ENCODE results near the gene NAT10. TPM values are rescaled to one million over a fixed set of nuclear protein-coding genes. Genes with fewer than 3 reads are reported as not detected.
A peak's percentile ranks its signal among the peaks of the same experiment; 100 is the strongest.

The NAT10 gene
- total RNA-seq, 2 experiments from 2014 or later, result 91.0 to 93.3 TPM

DNA sequence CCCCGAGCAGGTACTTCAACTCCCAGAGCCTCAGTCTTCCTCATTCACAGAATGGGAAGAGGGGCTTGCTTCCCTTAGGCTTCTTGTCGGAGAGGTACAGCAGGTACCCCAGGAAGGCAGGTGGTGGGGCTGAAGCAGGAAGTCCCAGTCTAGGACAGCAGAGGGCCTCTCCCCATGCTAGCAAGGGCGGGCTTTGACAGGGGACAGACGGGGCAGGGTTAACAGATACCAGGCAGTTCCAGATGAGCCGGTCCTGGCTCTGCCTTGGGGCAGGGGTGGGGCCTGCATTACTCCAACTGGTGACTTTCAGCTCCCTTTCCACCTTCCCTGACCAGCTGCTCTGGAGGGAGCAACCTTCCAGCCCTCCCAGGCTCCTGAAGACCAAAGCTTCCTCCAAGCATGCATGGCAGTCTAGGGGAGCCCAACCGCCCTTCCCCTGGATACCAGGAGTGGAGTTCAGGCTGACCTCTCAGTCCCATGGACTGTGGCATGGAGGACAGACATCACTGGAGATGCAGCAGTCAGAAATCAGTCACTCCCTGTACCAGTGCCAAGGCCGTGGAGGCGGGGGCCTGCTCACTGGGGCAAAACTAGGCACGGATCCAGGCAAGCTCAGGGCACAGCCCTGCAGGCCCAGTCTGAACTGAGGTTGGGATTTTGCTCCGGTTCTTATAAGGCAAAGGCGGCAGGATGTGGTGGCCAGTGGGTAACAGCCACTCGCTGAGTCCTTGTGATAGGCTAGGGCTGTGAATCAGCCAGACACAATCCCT, 60.5 kb downstream of the NAT10 start:
- DNase-seq, result no peak
- H3K27ac Mint-ChIP-seq, result no peak overlapping the region
- H3K4me3 Mint-ChIP-seq, result no peak overlapping the region
- H3K4me1 Mint-ChIP-seq (ENCODE audit: low read depth), result no peaks in the 10 kb centered on the region
- intact Hi-C loops (cut with micrococcal nuclease), result no loop called here
- H3K27me3 Mint-ChIP-seq (ENCODE audit: low read depth), result no peaks in the 10 kb centered on the region
- peaks cover 3% of the 10 kb centered on the region for H3K36me3 Mint-ChIP-seq (ENCODE audit: low read depth)
- CTCF ChIA-PET, result interaction anchor here (1.1 to 1.2 kb wide), 3 partner anchors 9 to 200 kb away, joined by 3 to 4 read pairs (median 4); no protein-coding TSS in a partner anchor
- no peaks in the 10 kb centered on the region for H3K9me3 Mint-ChIP-seq

DNA sequence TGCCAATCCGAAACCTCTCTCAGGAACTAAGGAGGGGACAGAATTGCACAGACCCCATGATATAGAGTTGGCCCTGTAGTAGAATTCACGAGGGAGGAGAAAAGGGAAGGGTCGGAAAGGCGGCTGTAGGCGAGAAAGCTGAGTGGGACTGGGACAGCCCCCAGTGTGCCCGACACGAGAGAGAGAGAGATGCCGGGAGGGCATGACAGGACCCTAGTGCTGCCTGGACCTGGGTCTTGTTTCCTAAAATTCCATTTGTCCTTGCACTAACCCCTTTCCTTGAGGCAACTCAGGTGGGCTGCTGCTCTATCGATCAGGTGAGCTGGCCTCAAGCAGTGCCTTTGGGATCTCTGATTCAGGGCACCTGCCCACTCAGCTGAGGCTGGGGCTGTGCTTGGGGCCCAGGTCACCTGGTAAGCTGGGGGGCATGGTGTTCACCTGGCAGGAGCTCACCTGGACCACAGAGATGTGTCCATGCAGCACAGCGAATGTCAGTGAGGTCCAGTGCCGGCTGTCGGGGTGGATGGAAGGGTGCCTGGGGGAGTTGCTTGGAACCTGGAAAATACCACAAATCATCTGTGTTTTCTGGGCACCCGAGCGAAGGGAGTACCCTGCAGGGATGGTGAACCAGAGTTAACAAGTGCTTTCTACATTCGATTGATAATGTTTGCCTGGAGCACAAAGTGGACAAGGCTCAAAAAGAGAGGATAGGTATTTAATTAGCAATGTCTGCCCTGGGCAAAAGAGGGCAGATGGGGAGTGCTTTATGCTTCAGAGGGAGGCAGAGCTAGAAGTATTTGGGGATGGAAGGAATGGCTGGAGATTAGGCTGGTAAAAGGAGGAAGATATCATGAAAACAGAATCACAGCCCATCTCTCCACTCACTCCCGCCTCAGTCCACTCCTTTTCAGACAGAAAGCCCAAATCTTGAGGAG, 61.6 kb downstream of the NAT10 start:
- no peaks in the 10 kb centered on the region for H3K9me3 Mint-ChIP-seq
- H3K27me3 Mint-ChIP-seq (ENCODE audit: low read depth), result no peaks in the 10 kb centered on the region
- CTCF ChIA-PET, result interaction anchor here (1.2 kb wide), 1 partner anchor 192 kb away, joined by 4 read pairs; no protein-coding TSS in a partner anchor
- intact Hi-C loops (cut with micrococcal nuclease), result no loop called here
- no peak overlapping the region for H3K4me3 Mint-ChIP-seq
- H3K27ac Mint-ChIP-seq, result no peak overlapping the region
- H3K4me1 Mint-ChIP-seq (ENCODE audit: low read depth), result no peaks in the 10 kb centered on the region
- peaks cover 3% of the 10 kb centered on the region for H3K36me3 Mint-ChIP-seq (ENCODE audit: low read depth)
- DNase-seq, result no peak

DNA sequence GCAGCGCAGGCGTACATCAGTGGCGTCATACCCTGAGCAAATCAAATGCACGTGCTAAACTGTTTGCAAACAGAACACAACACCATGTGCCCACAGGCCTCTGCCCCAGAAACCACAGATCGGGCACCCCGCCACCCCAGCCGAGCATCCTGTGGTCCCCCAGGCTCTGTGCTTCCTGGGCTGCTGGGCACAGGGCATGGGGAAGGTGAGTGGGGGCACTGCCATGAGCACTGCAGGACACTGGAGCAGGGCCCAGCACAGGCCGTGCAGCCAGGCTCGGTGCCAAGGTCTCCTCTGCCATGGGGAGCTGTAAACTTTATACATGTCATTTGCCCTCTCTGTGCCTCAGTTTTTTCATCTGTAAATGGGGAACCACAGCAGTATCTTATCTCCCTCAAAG, 62.5 kb downstream of the NAT10 start:
- intact Hi-C loops (cut with micrococcal nuclease), result no loop called here

DNA sequence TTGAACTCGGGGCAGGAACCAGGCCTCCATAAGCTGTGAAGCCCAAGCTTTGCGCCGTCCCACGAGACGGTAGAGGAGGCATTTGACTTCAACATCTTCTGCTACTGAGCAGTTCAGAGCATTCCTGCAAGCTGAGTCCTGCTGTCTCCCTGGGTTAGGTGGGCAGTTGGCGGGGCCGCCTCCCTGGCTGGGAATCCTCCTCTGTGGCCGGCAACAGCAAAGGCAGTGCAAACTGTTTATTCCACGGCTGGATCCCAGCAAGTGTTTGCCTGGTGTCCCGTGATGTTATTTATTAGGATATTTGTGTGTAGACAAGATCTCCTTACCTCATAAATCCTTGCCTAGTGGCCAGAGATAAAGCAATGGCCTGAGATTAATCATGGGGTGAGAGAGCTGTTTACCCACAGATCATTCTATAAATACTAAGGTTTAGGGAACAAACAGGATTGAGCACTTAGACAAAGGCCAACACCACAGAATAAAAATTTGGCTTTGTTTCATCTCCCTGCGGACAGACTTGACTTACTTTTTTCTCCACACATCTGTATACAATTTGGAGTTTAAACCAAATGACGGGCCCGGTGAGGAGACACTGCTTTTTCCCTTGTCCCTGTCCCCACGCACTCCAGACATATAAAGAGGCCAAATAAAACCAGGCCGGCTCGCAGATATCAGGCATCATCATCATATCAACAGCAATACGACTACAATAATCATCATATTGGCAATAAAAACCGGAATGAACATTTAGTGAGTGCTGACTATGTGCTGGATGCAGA, 63.4 kb downstream of the NAT10 start:
- CTCF ChIA-PET, result interaction anchor here (0.7 to 1.4 kb wide), 2 partner anchors 10 to 100 kb away, joined by 3 to 6 read pairs; no protein-coding TSS in a partner anchor
- Mint-ChIP-seq H3K27ac (no peak overlapping the region), H3K27me3 (ENCODE audit: low read depth) (no peaks in the 10 kb centered on the region), H3K36me3 (ENCODE audit: low read depth) (peaks cover 3% of the 10 kb centered on the region), H3K4me1 (ENCODE audit: low read depth) (peaks cover 3% of the 10 kb centered on the region), H3K4me3 (no peak overlapping the region), H3K9me3 (no peaks in the 10 kb centered on the region)
- no peak for DNase-seq
- intact Hi-C loops (cut with micrococcal nuclease), result no loop called here

More for the DNA sequence above, 62.5 kb downstream of the NAT10 start:
- H3K27me3 Mint-ChIP-seq (ENCODE audit: low read depth), result no peaks in the 10 kb centered on the region
- no peaks in the 10 kb centered on the region for H3K4me1 Mint-ChIP-seq (ENCODE audit: low read depth)
- no peaks in the 10 kb centered on the region for H3K9me3 Mint-ChIP-seq
- peaks cover 3% of the 10 kb centered on the region for H3K36me3 Mint-ChIP-seq (ENCODE audit: low read depth)
- CTCF ChIA-PET, result interaction anchor here (1.4 kb wide), 1 partner anchor 9 kb away, joined by 6 read pairs; no protein-coding TSS in a partner anchor
- H3K4me3 Mint-ChIP-seq, result no peak overlapping the region
- DNase-seq, result no peak
- no peak overlapping the region for H3K27ac Mint-ChIP-seq

DNA sequence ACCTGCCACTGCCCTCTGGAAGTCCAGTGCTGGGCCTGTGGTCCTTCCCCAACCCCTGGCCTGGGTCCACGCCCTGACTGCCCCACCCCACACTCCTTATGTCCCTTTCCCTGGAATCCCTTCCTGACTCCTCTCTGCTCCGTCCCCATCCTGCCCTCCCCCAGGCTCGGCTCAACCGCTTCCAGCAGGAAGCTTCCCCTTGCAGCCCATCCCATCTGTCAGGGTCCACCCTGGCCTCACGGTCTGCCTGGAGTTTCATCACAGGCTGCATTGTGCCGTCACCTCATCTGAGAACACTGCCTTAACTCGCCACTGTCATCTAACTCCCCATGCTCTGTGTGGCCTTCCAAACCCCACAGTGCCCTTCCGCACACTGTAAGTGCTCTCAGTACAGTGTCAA, 64.3 kb downstream of the NAT10 start:
- CTCF ChIA-PET, result interaction anchor here (1.8 kb wide), 1 partner anchor 9 kb away, joined by 5 read pairs; no protein-coding TSS in a partner anchor
- H3K4me3 Mint-ChIP-seq, result no peak overlapping the region
- DNase-seq, result no peak
- H3K27me3 Mint-ChIP-seq (ENCODE audit: low read depth), result no peaks in the 10 kb centered on the region
- intact Hi-C loops (cut with micrococcal nuclease), result loop anchor here (10.0 kb wide), 1 partner anchor 315 kb away; no protein-coding TSS in a partner anchor
- H3K36me3 Mint-ChIP-seq (ENCODE audit: low read depth), result peaks cover 3% of the 10 kb centered on the region
- H3K27ac Mint-ChIP-seq, result no peak overlapping the region
- no peaks in the 10 kb centered on the region for H3K9me3 Mint-ChIP-seq
- H3K4me1 Mint-ChIP-seq (ENCODE audit: low read depth), result peaks cover 6% of the 10 kb centered on the region

DNA sequence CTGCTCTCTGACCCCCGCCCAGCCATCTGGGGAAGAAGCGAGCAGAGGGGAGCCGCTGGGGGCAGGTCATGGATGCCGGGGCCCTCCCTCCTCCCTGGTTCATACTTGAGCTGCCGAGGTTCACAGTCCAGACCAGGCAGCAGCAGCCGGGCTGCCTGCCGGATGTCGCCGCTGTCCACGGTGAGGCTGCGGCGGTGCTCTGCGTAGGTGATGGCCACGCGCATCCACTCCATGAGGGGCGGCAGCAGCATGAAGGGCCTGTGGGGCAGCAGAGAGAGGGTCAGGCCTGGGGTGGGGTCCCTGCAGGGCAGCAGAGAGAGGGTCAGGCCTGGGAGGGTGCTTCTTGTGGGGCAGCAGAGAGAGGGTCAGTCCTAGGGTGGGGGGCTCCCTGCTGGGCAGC, 67.6 kb downstream of the NAT10 start:
- CTCF ChIA-PET, result interaction anchor here (0.6 to 5.1 kb wide), 6 partner anchors 13 to 191 kb away, joined by 3 to 31 read pairs (median 8); partner anchors contain the start of gene ABTB2
- Mint-ChIP-seq H3K9me3 (no peaks in the 10 kb centered on the region), H3K4me1 (ENCODE audit: low read depth) (peaks cover 21% of the 10 kb centered on the region), H3K27me3 (ENCODE audit: low read depth) (no peaks in the 10 kb centered on the region), H3K36me3 (ENCODE audit: low read depth) (no peaks in the 10 kb centered on the region), H3K27ac (no peak overlapping the region), H3K4me3 (no peak overlapping the region)
- intact Hi-C loops (cut with micrococcal nuclease), result loop anchor here (10.0 kb wide), 1 partner anchor 318 kb away; no protein-coding TSS in a partner anchor
- no peak for DNase-seq

DNA sequence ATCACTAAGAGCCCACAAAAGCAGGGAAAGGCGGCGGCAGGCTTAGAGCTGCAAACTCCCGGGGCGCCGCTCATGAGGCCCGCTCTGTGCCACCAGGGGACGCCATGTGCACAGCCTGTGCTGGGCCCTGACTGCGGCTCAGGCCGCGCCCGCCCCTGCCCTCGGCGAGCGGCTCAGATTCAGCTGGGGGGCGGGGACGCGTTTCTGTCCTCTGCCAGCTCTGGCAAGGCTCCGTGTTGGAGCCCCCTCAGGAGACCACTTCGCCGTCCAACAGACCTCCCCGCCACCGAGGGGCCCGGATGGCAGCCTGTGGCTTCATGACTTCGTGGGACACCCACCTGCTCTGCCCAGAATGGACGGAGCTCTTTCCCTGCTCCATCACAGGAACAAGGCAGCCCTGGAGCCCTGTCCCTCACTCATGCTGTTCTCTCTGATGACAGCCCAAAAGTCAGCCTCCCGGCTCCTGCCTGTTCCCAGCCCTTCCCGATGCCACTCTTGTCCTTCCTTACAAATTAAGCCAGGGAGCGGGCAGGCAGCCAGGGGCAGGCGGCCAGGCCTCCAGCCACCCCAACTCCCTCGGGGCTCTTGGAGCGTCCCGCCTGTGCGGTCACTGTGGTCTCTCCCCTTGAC, 69.1 kb downstream of the NAT10 start:
- peak; percentile 88 for DNase-seq
- Mint-ChIP-seq H3K4me3 (peak overlapping the region; percentile 41), H3K4me1 (ENCODE audit: low read depth) (peaks cover 21% of the 10 kb centered on the region), H3K27me3 (ENCODE audit: low read depth) (no peaks in the 10 kb centered on the region), H3K9me3 (no peaks in the 10 kb centered on the region), H3K27ac (no peak overlapping the region), H3K36me3 (ENCODE audit: low read depth) (no peaks in the 10 kb centered on the region)
- CTCF ChIA-PET, result interaction anchor here (0.6 to 5.1 kb wide), 49 partner anchors 8 to 1015 kb away, joined by 3 to 71 read pairs (median 4); partner anchors contain the start of gene ABTB2
- intact Hi-C loops (cut with micrococcal nuclease), result loop anchor here (1.0 to 10.0 kb wide), 8 partner anchors 40 to 320 kb away; no protein-coding TSS in a partner anchor

DNA sequence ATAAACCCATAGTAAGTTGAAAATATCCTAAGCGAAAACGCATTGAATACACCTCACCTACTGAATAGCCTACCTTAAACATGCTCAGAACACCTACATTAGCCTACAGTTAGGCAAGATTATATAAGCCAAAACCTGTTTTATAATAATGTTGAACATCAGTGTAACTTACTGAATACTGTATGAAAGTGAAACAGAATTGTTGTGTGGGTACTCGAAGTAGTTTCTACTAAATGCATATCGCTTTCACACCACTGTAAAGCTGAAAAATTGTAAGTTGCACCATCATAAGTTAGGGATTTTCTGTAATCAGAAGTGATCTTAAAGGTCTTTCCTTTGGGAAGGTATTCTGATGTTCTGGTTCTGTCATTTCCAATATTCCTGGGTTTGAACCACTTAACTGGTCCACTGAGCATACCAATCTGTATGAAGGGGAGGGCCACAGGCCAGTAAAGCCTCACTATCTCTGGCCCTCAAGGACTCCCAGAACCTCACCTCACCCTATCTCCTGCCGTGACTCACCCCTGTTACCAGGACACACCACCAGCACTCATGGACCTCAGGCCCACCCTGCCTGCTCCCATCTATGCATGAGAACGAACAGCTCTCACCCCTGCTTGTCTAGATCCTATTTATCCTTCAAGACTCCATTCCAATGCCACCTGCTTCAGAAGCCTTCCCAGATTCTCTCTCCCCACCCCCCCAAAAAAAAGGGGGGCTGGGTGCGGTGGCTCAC, 70.0 kb downstream of the NAT10 start:
- no peak for DNase-seq
- CTCF ChIA-PET, result interaction anchor here (0.6 to 5.1 kb wide), 18 partner anchors 11 to 316 kb away, joined by 3 to 71 read pairs (median 6); partner anchors contain the start of gene ABTB2

DNA sequence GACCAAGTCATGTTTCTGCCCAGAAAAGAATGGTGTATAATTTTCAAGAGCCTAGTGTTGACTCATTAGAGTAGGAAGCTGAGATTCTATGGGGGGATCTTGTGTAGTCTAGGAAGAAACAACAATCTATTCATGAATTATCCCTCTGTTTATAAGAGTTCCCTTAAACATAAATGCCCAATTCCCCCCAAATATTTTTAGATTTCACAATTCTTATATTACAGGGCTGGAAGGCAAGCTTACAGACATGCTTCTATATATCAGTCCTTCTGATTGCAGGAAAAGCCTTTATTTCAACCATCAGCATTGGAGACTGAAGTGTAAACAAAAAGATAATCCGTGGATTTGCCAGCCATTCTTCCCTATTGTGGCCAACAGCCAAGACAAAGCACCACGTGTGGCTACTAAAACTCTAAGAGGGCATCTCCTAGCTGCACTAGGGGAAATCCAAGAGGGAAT, 71.4 kb downstream of the NAT10 start:
- Mint-ChIP-seq H3K27ac (no peak overlapping the region), H3K4me1 (ENCODE audit: low read depth) (peaks cover 34% of the 10 kb centered on the region), H3K36me3 (ENCODE audit: low read depth) (no peaks in the 10 kb centered on the region), H3K9me3 (no peaks in the 10 kb centered on the region), H3K4me3 (no peak overlapping the region), H3K27me3 (ENCODE audit: low read depth) (no peaks in the 10 kb centered on the region)
- CTCF ChIA-PET, result interaction anchor here (0.6 to 5.1 kb wide), 4 partner anchors 74 to 185 kb away, joined by 3 to 31 read pairs (median 10); partner anchors contain the start of gene ABTB2
- no peak for DNase-seq
- intact Hi-C loops (cut with micrococcal nuclease), result loop anchor here (10.0 kb wide), 1 partner anchor 322 kb away; no protein-coding TSS in a partner anchor

More for the DNA sequence above, 70.0 kb downstream of the NAT10 start:
- Mint-ChIP-seq H3K27ac (no peak overlapping the region), H3K9me3 (no peaks in the 10 kb centered on the region), H3K4me1 (ENCODE audit: low read depth) (peaks cover 23% of the 10 kb centered on the region), H3K27me3 (ENCODE audit: low read depth) (no peaks in the 10 kb centered on the region), H3K36me3 (ENCODE audit: low read depth) (no peaks in the 10 kb centered on the region), H3K4me3 (no peak overlapping the region)
- intact Hi-C loops (cut with micrococcal nuclease), result loop anchor here (2.0 to 10.0 kb wide), 3 partner anchors 39 to 321 kb away; no protein-coding TSS in a partner anchor

DNA sequence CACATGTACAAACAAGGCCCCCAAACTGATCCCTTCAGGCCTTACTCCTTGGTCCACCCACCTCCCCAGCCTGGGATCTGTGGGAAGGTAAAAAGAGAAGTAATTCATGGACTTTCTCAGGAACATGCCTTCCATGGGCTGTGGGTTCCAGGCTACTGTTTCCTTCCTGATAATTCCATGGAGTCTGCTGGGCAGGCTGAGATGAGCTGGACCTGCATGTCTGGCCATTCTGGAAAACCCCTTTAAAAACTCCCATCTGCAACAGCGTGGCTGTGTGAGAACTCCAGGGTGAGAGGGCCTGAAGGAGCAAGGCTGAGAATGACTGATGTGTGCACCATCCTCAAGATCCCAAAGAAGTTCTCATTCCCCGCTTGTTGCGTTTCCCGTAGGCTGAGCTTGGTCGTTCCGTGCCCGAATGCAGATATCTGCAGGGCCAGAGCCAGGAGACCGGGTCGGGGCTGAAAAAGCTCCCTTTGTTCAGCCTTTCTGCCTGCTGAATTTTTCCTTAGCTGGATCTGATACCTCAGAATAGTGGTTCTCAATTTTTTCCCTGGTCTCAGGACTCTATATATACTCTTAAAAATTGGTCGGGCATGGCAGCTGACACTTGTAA, 72.9 kb downstream of the NAT10 start:
- CTCF ChIA-PET, result interaction anchor here (0.9 to 1.2 kb wide), 3 partner anchors 8 to 290 kb away, joined by 3 to 5 read pairs (median 4); no protein-coding TSS in a partner anchor
- DNase-seq, result no peak
- no peaks in the 10 kb centered on the region for H3K9me3 Mint-ChIP-seq
- peaks cover 41% of the 10 kb centered on the region for H3K4me1 Mint-ChIP-seq (ENCODE audit: low read depth)
- intact Hi-C loops (cut with micrococcal nuclease), result loop anchor here (10.0 kb wide), 1 partner anchor 324 kb away; no protein-coding TSS in a partner anchor
- H3K4me3 Mint-ChIP-seq, result no peak overlapping the region
- no peaks in the 10 kb centered on the region for H3K36me3 Mint-ChIP-seq (ENCODE audit: low read depth)
- H3K27me3 Mint-ChIP-seq (ENCODE audit: low read depth), result no peaks in the 10 kb centered on the region
- no peak overlapping the region for H3K27ac Mint-ChIP-seq
